ENCODE measurements around the gene UST. TPM values are rescaled to one million over a fixed set of nuclear protein-coding genes. Genes with fewer than 3 reads are reported as not detected.

The UST gene
- total and polyA plus RNA-seq, 8 donors = 3.7 to 20.9 (median 8.6) TPM

GRCh38 chr6:148747145-148747470 lies 278 bp downstream of the UST start:
- intact Hi-C loops (cut with DNase I) = loop anchor here in 1 of 3 donors (10.0 kb wide), 1 partner anchor 198 kb away; no protein-coding TSS in a partner anchor
- peak overlapping the region in 3 of 4 donors; percentile 23 to 86 (median 86) for H3K27ac ChIP-seq

GRCh38 chr6:148747471-148748165 lies 788 bp downstream of the UST start:
- no peaks in the 10 kb centered on the region for H3K36me3 ChIP-seq
- peaks cover 18 to 34% (median 26%) of the 10 kb centered on the region in 3 donors for H3K4me1 ChIP-seq
- TF ChIP-seq, protein P1, sequence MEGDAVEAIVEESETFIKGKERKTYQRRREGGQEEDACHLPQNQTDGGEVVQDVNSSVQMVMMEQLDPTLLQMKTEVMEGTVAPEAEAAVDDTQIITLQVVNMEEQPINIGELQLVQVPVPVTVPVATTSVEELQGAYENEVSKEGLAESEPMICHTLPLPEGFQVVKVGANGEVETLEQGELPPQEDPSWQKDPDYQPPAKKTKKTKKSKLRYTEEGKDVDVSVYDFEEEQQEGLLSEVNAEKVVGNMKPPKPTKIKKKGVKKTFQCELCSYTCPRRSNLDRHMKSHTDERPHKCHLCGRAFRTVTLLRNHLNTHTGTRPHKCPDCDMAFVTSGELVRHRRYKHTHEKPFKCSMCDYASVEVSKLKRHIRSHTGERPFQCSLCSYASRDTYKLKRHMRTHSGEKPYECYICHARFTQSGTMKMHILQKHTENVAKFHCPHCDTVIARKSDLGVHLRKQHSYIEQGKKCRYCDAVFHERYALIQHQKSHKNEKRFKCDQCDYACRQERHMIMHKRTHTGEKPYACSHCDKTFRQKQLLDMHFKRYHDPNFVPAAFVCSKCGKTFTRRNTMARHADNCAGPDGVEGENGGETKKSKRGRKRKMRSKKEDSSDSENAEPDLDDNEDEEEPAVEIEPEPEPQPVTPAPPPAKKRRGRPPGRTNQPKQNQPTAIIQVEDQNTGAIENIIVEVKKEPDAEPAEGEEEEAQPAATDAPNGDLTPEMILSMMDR (IDR thresholded peaks at IDR 0.05) = no peak
- no peaks in the 10 kb centered on the region for H3K9me3 ChIP-seq
- intact Hi-C loops (cut with DNase I) = loop anchor here in 1 of 3 donors (10.0 kb wide), 1 partner anchor 197 kb away; no protein-coding TSS in a partner anchor
- peak overlapping the region in 3 of 4 donors; percentile 23 to 86 (median 86) for H3K27ac ChIP-seq
- H3K27me3 ChIP-seq = no peaks in the 10 kb centered on the region
- peak overlapping the region; percentile 65 to 93 (median 81) for H3K4me3 ChIP-seq
- peak in 5 of 6 donors; percentile 46 to 86 (median 60) for DNase-seq
- WGBS, 2 donors = 0 to 2% methylated on average over 45 to 66 of the region's 66 CpGs
- ATAC-seq = peak; percentile 23 to 49 (median 43)
- no peak for FAIRE-seq

More at GRCh38 chr6:148747145-148747470, 278 bp downstream of the UST start:
- peak overlapping the region; percentile 65 to 93 (median 81) for H3K4me3 ChIP-seq
- H3K36me3 ChIP-seq = no peaks in the 10 kb centered on the region
- H3K27me3 ChIP-seq = no peaks in the 10 kb centered on the region
- H3K4me1 ChIP-seq = peaks cover 18 to 34% (median 26%) of the 10 kb centered on the region in 3 donors
- FAIRE-seq (no peak), DNase-seq (peak in 5 of 6 donors; percentile 54 to 85 (median 71)), ATAC-seq (peak; percentile 19 to 37 (median 29))
- 0% methylated on average over 30 to 45 of the region's 45 CpGs for whole genome bisulfite sequencing, 2 donors
- TF ChIP-seq, protein P1 (IDR thresholded peaks at IDR 0.05) = no peak
- H3K9me3 ChIP-seq = no peaks in the 10 kb centered on the region

- FAIRE-seq (no peak), DNase-seq (no peak), ATAC-seq (no peak)
- Histone ChIP-seq H3K36me3 (no peaks in the 10 kb centered on the region), H3K9me3 (no peaks in the 10 kb centered on the region), H3K27me3 (no peaks in the 10 kb centered on the region), H3K27ac (no peak overlapping the region), H3K4me1 (peaks cover 3 to 18% (median 11%) of the 10 kb centered on the region in 3 donors), H3K4me3 (no peak overlapping the region)
- TF ChIP-seq, protein P1 (IDR thresholded peaks at IDR 0.05) = no peak
- 81 to 89% methylated on average over 1 of the region's 1 CpG for WGBS, 2 donors
- intact Hi-C loops (cut with DNase I) = loop anchor here in 1 of 3 donors (10.0 kb wide), 1 partner anchor 195 kb away; no protein-coding TSS in a partner anchor
These were observed 2.8 kb downstream of the UST start for GRCh38 chr6:148749674-148750073.

- TF ChIP-seq, protein P1 (IDR thresholded peaks at IDR 0.05) = no peak
- FAIRE-seq (no peak), ATAC-seq (peak in 2 of 4 donors; percentile 26 to 43), DNase-seq (peak in 5 of 6 donors; percentile 47 to 79 (median 74))
- H3K36me3 ChIP-seq = no peaks in the 10 kb centered on the region
- intact Hi-C loops (cut with DNase I) = no loop called here
- H3K27me3 ChIP-seq = no peaks in the 10 kb centered on the region
- H3K27ac ChIP-seq = no peak overlapping the region
- H3K4me1 ChIP-seq = peaks cover 0 to 4% (median under 1%) of the 10 kb centered on the region in 3 donors
- no peak overlapping the region for H3K4me3 ChIP-seq
- WGBS, 2 donors = 74 to 77% methylated on average over 13 of the region's 13 CpGs
- H3K9me3 ChIP-seq = no peaks in the 10 kb centered on the region
These were observed 4.3 kb downstream of the UST start for GRCh38 chr6:148750838-148751792.
